CD4-positive, alpha-beta T cell treated with Interleukin-4 for 4 hours (primary cell): ENCODE data around the gene CAMSAP2.

Experiments
- DNase-seq: peaks from one replicate; pipeline ENCODE4 v3.0.0-alpha.2; 2020

CAMSAP2 gene, protein sequence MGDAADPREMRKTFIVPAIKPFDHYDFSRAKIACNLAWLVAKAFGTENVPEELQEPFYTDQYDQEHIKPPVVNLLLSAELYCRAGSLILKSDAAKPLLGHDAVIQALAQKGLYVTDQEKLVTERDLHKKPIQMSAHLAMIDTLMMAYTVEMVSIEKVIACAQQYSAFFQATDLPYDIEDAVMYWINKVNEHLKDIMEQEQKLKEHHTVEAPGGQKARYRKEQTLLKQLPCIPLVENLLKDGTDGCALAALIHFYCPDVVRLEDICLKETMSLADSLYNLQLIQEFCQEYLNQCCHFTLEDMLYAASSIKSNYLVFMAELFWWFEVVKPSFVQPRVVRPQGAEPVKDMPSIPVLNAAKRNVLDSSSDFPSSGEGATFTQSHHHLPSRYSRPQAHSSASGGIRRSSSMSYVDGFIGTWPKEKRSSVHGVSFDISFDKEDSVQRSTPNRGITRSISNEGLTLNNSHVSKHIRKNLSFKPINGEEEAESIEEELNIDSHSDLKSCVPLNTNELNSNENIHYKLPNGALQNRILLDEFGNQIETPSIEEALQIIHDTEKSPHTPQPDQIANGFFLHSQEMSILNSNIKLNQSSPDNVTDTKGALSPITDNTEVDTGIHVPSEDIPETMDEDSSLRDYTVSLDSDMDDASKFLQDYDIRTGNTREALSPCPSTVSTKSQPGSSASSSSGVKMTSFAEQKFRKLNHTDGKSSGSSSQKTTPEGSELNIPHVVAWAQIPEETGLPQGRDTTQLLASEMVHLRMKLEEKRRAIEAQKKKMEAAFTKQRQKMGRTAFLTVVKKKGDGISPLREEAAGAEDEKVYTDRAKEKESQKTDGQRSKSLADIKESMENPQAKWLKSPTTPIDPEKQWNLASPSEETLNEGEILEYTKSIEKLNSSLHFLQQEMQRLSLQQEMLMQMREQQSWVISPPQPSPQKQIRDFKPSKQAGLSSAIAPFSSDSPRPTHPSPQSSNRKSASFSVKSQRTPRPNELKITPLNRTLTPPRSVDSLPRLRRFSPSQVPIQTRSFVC (N-terminal part only)

DNA sequence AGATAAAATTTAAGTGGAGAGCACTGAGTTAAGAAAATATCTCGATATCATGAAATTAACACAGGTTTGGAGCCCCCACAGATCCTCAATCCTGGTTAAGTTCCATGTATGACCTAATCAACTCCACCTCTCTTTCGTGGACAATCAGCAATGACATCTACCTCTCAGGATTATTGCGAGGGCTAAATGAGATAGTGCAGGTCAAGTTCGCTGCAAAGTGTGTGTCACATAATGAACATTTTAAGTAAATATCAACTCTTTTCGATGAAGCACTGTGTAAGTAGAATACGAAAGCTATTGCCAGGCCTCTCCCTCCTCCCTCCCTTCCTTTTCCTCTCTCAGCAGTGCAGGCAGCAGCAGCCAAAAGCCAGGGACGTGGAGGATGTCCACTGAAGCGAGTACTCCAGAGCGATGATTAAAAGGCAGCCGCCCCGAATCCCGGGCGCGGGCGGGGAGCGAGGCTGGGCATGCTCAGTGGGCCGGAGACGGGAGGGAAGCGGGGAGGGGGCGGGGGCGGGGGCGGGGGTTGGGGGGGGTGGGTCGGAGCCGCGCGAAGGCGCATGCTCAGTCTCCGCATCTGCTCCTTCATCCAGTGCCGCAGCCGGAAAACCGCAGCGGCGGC lies at the start of gene CAMSAP2:
TSS of gene CAMSAP2 (plus strand) at position 567 of the 622 bp plus-strand sequence. CDS start 935 bp downstream, outside the sequence.
- peak; percentile 56 for DNase-seq

GRCh38 chr1:200692316-200692715 lies 46.4 kb upstream of the CAMSAP2 start:
- no peak for DNase-seq

DNA sequence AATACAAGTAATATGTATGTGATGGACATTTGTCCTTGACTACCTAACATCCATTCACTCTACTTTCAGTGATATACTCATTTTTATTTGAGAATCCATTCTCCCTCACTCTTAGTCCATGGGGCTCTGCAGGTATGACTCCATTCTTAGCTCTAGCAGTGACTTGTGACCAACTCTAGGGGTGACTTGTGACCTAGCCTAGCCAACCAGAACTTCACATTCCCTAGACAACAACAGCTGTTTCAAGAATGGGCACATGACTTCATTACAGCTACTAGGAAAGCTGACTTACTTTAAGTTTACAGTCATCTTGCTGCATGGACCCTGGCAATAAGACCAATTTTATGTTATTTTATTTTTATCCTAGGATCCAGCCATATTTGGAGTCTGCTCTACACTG lies 45.4 kb upstream of the CAMSAP2 start:
- DNase-seq = no peak

- DNase-seq = no peak
Measured at GRCh38 chr1:200694738-200695137, 44.0 kb upstream of the CAMSAP2 start.

DNA sequence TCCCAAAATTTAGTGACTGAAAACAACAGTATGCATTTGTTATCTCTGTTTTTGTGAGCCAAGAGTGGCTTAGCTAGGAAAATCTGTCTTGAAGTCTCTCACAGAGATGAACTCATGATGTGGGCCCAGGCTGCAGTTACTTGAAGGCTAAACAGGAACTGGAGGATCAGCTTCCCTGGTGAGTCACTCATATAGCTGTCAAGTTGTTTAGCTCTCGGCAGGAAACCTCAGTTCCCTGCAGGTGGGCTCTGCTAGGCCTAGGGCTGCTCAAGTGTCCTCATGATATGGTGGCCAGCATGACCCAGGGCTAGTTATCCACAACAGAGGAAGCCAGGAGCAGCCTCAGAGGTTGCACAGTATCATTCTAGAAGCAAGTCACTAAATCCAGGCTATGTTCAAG lies 38.8 kb upstream of the CAMSAP2 start:
- no peak for DNase-seq

DNA sequence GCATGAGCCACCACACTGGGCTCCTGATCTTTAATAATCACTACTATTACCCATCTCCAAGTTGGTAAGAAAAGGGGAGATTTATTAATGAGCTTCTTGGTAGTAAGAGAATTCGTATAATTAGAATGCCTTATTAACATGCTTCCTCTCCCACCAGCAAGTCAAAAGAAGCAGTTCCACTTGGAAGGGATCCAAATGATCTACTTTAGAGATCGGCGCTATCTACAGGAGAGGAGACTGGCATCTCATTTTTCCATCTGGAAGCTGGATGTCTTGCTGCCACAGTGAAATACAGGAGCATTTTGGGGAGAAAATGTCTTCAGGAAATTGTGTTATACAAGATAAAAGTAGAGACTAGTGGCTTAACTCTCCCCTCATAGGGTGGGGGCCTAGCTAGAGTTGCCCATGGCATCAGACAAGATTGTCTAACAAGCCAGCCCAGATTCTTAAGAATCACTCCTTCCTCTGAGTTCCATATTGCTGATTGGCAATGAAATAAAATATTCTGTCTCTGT lies 33.6 kb upstream of the CAMSAP2 start:
- DNase-seq = no peak

- no peak for DNase-seq
Measured at GRCh38 chr1:200706111-200706814, 32.4 kb upstream of the CAMSAP2 start.

DNA sequence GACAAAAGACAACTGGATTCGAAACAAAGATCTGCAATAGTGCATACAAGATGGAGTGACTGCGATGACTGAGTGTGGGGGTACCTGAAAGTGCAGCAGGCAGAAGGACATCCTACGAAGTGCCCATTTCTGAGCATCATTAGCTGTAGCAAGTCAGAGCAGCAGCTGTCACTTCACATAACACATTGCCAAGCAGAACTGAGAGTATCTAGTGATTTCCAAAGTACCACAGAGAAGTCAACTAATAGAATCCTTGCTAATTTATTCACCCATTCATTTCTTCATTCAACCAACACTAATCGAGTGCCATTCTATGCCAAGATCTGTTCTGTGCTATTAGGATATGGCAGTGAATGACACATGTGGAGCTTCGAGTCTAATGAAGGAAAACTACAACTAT lies 31.6 kb upstream of the CAMSAP2 start:
- DNase-seq = no peak

DNA sequence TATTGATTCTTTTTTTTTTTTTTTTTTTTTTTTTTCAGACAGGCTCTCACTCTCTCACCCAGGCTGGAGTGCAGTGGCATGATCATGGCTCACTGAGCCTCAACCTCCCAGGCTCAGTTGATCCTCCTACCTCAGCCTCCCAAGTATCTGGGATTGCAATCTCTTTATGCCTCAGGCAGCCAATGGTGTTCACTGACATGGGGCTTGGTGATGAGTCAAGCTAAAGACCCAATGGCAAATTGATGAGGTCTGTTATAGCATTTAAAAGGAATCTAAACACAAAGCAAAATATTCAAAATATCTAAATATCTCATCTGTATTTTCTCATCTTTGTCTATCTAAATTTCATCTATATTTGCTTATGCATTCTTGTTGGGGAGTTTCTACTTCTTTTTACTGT lies 30.5 kb upstream of the CAMSAP2 start:
- no peak for DNase-seq

- no peak for DNase-seq
Measured at GRCh38 chr1:200708769-200709168, 29.9 kb upstream of the CAMSAP2 start.

DNA sequence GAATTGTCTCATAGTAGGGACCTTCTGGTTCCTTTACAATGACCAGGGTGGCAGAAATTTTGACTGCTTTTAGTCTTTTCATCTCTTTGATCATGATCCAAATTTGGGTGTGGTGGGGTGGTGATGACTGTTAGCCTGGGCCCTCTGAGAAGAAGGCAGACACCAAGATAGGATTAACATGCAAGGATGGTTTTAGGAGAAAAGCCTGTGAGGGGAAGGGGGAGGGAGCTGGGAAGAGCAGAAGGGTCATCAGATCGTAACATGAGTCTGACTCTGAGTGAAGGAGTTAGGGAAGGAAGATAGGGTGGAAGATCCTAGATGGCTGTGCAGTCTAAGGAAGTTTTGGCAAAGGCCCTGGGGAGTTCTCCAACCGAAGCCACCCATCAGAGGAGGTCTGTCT lies 28.5 kb upstream of the CAMSAP2 start:
- no peak for DNase-seq

DNA sequence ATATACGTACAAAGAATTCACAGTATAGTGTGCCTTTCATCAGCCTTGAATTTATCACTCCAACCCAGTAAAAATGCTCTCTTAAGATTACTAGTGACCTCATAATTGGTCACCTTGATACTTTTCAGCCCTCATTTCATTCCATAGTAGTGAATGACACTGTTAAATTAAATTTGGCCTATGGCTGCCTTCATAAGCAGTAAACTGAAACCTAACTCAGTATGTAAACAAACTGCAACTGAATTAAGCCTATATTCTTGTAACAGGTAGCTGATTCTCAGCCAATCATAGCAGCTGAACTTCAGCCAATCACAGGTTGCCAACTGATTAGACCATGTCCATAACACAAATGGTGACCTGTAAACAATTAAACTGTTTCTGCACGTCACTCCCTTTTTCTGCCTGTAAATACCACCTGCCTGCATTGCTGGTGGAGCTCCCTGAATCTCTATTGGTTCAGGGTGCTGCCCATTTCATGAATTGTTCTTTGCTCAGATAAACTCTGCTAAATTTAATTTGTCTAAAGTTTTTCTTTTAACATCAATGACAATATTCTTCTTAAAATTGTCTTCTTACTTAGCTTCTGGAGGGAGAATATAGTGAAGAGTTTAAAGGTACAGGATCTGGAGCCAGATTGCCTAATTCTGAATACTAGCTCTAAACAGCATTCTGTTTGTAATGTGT lies 24.0 kb upstream of the CAMSAP2 start:
- DNase-seq = no peak

GRCh38 chr1:200720199-200720598 lies 18.5 kb upstream of the CAMSAP2 start:
- no peak for DNase-seq

DNA sequence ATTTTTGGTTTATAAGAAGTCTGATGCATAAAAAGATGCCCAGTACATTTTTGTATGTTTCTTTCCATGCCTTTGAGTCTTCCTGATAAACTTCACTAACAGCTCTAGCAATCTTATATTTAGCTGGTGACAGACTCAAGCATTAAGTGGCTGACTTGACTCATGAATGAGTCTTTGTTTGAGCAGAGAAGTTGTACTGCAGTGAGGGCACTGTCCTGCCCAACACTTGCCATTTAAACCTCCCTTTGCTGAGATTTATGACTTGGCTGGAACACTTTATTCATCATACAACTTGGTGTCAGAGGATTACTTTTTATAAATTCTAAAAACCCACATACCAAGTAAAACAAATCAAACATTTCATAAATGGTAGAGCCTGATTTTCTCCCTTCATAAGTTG lies 14.6 kb upstream of the CAMSAP2 start:
- DNase-seq = no peak

- no peak for DNase-seq
Measured at GRCh38 chr1:200727257-200727656, 11.4 kb upstream of the CAMSAP2 start.

GRCh38 chr1:200729863-200730262 lies 8.8 kb upstream of the CAMSAP2 start:
- no peak for DNase-seq

GRCh38 chr1:200731654-200732332 lies 6.9 kb upstream of the CAMSAP2 start:
- no peak for DNase-seq

DNA sequence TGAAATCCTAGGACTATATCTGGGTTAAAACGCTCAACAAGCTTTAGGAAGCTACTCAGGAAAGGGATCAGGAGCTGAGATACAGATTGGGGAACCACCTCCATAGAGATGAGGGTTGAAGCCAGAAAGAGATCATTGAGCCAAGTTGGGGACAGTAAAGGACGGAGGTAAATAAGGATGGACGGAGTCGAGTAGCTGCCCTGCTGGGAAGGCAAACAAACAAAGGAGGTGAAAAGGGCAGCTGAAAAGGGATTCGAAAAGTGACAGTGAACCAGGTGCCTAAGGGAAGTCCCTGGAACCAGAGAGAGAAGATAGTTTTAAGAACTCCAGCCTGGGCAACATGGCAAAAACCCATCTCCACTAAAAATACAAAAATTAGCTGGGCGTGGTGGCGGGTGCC lies 6.3 kb upstream of the CAMSAP2 start:
- no peak for DNase-seq

- no peak for DNase-seq
Measured at GRCh38 chr1:200733907-200734306, 4.8 kb upstream of the CAMSAP2 start.

DNA sequence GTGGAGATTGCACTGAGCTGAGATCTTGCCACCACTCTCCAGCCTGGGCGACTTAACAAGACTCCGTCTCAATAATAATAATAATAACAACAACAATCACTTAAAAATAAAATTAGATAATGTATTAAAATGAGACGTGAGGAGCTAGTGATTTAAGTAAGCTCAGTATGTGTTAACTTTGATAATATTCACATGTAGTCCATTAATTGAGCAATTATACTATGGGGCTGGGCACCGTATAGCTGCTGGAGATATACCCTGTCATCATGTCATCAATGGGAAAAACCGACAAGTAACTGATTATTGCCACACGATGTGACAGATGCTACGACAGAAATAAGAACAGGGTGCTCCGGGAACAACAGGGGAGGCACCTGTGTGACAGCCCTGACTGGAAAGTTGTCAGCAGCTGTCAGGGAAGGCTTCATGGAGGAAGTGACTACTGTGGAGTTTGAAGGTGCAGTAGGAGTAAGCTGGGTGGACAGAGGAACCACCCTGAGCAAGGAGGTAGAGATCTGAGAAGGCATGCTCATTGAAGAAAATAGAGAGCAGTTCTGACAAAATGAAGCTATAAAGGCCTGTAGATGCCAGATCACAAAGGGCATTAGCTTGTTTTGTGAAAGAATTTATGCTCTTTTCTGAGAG lies 924 bp upstream of the CAMSAP2 start:
- no peak for DNase-seq
